PC-3 (cell line): ENCODE results near the gene KRT8.

Experiments
- EZH2 ChIP-seq: fragments of 300-600 bp; sonication (generic); IDR thresholded peaks from one replicate; pipeline ENCODE4 v1.6.1; 2017; ENCODE audit warnings: antibody characterized with exemption, mild to moderate bottlenecking, low read length; ENCODE audit not compliant: unreplicated experiment
- EZH2phosphoT487 ChIP-seq: fragments of 300-600 bp; sonication (generic); IDR thresholded peaks from 2 replicates; pipeline ENCODE4 v1.6.1; 2018; ENCODE audit warnings: mild to moderate bottlenecking, antibody characterized with exemption, low read length, borderline replicate concordance
- TF ChIP-seq, protein P1 (sequence below): fragments of 300-600 bp; sonication (generic); conservative IDR thresholded peaks from 2 replicates; pipeline ENCODE4 v1.5.1; 2017; ENCODE audit warnings: antibody characterized with exemption, low read depth, mild to moderate bottlenecking, low read length

DNA sequence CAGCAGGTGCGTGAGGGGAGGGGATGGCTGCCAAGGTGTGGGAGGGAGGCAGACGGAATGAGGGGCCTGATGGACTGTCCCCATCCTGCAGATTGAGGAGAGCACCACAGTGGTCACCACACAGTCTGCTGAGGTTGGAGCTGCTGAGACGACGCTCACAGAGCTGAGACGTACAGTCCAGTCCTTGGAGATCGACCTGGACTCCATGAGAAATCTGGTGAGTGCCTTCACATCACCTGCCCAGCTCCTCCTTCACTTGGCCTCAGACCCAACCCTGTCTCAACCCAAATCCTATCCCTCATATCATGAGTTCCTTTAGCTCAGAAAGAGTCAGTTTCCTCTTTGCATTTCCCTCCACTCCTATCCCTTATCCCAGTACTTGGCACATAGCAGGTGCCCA lies 46.8 kb upstream of the KRT8 start:
- TF ChIP-seq, protein P1, sequence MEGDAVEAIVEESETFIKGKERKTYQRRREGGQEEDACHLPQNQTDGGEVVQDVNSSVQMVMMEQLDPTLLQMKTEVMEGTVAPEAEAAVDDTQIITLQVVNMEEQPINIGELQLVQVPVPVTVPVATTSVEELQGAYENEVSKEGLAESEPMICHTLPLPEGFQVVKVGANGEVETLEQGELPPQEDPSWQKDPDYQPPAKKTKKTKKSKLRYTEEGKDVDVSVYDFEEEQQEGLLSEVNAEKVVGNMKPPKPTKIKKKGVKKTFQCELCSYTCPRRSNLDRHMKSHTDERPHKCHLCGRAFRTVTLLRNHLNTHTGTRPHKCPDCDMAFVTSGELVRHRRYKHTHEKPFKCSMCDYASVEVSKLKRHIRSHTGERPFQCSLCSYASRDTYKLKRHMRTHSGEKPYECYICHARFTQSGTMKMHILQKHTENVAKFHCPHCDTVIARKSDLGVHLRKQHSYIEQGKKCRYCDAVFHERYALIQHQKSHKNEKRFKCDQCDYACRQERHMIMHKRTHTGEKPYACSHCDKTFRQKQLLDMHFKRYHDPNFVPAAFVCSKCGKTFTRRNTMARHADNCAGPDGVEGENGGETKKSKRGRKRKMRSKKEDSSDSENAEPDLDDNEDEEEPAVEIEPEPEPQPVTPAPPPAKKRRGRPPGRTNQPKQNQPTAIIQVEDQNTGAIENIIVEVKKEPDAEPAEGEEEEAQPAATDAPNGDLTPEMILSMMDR = no peak
- TF ChIP-seq EZH2 = no peak
- no peak for TF ChIP-seq EZH2phosphoT487
